ENCODE measurements around the gene DIMT1.

DNA sequence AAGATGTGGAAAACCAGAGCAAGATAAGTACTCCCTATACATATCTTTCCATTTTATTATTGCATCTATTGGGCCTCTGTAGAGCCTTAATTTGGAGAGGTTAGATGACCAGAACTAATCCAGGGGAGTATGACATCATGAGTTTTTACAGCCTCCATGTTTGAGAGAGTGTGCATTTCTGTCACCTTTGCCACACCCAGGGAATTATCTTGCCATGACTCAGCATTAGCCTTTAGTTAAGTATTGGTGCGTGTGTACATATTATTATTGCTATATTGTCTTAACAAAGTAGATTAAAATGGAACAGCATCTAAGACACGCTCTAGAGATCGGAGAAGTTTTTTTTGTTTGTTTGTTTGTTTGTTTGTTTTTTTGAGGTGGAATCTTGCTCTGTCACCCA, 27.6 kb downstream of the DIMT1 start:
- no peak for TF ChIP-seq MAX (IDR thresholded peaks at IDR 0.05)
- no peak for TF ChIP-seq EP300 (IDR thresholded peaks at IDR 0.05; ENCODE audit: borderline replicate concordance)
- TF ChIP-seq CEBPB (IDR thresholded peaks at IDR 0.05) = no peak
- no peak for TF ChIP-seq FOXM1 (IDR thresholded peaks at IDR 0.05; ENCODE audit: borderline replicate concordance, low read depth)
- no peak for TF ChIP-seq ZBTB7A (IDR thresholded peaks at IDR 0.05; ENCODE audit: low read depth)
- TF ChIP-seq CREB1 (IDR thresholded peaks at IDR 0.05; ENCODE audit: low read depth) = no peak
- TF ChIP-seq RAD21 (IDR thresholded peaks at IDR 0.05; ENCODE audit: low read depth) = no peak
- TF ChIP-seq, protein P1, sequence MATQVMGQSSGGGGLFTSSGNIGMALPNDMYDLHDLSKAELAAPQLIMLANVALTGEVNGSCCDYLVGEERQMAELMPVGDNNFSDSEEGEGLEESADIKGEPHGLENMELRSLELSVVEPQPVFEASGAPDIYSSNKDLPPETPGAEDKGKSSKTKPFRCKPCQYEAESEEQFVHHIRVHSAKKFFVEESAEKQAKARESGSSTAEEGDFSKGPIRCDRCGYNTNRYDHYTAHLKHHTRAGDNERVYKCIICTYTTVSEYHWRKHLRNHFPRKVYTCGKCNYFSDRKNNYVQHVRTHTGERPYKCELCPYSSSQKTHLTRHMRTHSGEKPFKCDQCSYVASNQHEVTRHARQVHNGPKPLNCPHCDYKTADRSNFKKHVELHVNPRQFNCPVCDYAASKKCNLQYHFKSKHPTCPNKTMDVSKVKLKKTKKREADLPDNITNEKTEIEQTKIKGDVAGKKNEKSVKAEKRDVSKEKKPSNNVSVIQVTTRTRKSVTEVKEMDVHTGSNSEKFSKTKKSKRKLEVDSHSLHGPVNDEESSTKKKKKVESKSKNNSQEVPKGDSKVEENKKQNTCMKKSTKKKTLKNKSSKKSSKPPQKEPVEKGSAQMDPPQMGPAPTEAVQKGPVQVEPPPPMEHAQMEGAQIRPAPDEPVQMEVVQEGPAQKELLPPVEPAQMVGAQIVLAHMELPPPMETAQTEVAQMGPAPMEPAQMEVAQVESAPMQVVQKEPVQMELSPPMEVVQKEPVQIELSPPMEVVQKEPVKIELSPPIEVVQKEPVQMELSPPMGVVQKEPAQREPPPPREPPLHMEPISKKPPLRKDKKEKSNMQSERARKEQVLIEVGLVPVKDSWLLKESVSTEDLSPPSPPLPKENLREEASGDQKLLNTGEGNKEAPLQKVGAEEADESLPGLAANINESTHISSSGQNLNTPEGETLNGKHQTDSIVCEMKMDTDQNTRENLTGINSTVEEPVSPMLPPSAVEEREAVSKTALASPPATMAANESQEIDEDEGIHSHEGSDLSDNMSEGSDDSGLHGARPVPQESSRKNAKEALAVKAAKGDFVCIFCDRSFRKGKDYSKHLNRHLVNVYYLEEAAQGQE (IDR thresholded peaks at IDR 0.05; ENCODE audit: low read depth) = no peak
- no peak for TF ChIP-seq TEAD4 (IDR thresholded peaks at IDR 0.05)

All from Ishikawa (cell line).